Cardiac septum (tissue), 1 donor: ENCODE measurements around the gene ROPN1B. TPM values are rescaled to one million over a fixed set of nuclear protein-coding genes. Genes with fewer than 3 reads are reported as not detected.

ENCODE experiments used
- DNase-seq: peaks from one replicate; pipeline ENCODE4 v3.0.0-alpha.2; 2020; ENCODE audit warnings: low spot score
- intact Hi-C: fragments of 100-400 bp; cut with DNase I; formaldehyde crosslinking; loops from one replicate; pipeline ENCODE4 v1.14.0; 2022
- total RNA-seq: library from RNA; stranded (reverse); fragmentation: NEBNext Ultra II Directional; extraction: Animal tissue kit (Norgen Biotek cat#: 25700); gene quantifications from one replicate; pipeline ENCODE4 v1.2.1, GENCODE V29; 2021
- donor health status: DM: no; HTN: no; CAD: no.

The ROPN1B gene
- total RNA-seq, 1 donor from 2014 or later, result 1.7 TPM

GRCh38 chr3:126025116-126025729, 56.2 kb downstream of the ROPN1B start:
- intact Hi-C loops, result no loop called here
- DNase-seq, result no peak

- intact Hi-C loops, result no loop called here
- DNase-seq, result no peak
These were observed 56.9 kb downstream of the ROPN1B start for GRCh38 chr3:126025862-126026261.

- intact Hi-C loops, result no loop called here
- peak; percentile 58 for DNase-seq
These were observed 57.3 kb downstream of the ROPN1B start for GRCh38 chr3:126026277-126026751.

DNA sequence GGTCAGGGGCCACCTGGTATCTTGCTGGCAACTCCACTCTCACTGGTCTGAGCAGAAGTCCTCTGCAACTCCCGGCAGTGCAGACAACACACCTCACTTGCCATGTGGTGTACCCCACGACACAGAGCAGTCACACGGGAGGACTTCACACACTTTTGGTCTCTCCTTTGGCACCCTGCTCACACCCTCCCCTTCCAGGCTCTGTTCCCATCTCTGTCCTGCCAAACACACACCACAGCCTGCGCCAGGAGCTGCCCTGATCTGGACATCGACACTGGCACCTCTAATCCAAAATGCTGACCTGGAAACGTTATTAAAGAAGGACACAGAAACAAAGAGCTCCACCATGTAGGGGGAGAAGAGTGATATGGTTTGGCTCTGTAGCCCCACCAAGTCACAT, 57.8 kb downstream of the ROPN1B start:
- peak; percentile 49 for DNase-seq

DNA sequence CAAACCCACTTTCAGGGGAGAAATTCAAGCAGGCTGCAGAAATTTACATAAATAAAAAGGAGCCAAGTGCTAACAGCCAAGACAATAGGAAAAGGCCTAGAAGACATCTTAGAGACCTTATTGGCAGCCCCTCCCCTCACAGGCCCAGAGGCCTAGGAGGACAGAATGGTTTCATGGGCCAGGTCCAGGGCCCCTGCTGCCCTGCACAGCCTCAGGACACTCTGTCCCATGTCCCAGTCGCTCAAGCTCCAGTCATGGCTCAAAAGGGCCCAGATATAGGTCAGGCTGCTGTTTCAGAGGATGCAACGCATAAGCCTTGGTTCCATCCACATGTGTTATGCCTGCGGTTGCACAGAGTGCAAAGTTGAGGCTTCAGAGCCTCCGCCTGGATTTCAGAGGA, 59.1 kb downstream of the ROPN1B start:
- intact Hi-C loops, result no loop called here
- DNase-seq, result peak; percentile 33

More for the DNA sequence above, 57.8 kb downstream of the ROPN1B start:
- intact Hi-C loops, result no loop called here

DNA sequence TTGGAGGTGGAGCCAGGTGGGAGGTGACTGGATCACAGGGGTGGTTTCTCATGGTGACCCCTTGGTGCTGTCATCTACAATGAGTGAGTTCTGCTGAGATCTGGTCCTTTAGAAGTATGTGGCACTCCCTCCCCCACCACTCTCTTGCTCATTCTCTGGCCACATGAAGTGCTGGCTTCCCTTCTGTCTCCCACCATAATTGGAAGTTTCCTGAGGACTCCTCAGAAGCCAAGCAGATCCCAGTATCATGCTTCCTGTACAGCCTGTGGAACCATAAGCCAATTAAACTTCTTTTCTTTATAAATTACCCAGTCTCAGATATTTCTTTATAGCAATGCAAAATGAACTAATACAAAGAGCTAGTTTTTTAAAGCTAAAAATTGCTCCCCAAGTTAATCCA, 60.3 kb downstream of the ROPN1B start:
- no peak for DNase-seq
- intact Hi-C loops, result no loop called here

DNA sequence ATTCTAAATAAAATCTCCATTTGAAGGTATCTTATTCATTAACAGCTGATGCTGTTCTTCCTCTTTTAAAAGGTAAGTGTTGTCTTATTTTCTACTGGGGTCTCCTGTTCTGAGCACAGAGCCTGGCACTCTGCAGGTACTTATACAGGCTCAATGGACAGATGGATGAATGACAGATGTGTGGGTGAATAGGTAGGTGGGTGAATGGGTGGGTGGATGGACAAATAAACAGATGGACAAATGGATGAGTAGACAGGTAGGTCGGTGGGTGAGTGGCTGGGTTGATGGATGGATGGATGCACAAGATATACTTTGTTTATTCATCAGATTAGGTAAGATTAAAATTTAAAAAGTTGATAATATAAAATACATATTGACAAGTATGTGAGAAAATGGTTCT, 61.5 kb downstream of the ROPN1B start:
- DNase-seq, result no peak

GRCh38 chr3:126031981-126032471, 63.0 kb downstream of the ROPN1B start:
- intact Hi-C loops, result no loop called here
- no peak for DNase-seq

More for the DNA sequence above, 61.5 kb downstream of the ROPN1B start:
- intact Hi-C loops, result no loop called here

Other genes starting within 250 kb of the ROPN1B start
- gene SLC41A3, start 114.9 kb downstream of the ROPN1B start, total RNA-seq, result 35.6 TPM
- gene ALDH1L1, start 211.4 kb downstream of the ROPN1B start, total RNA-seq, result 26.8 TPM